GM12878 (cell line): ENCODE results near the gene ITGA5. TPM values are rescaled to one million over a fixed set of nuclear protein-coding genes. Genes with fewer than 3 reads are reported as not detected.

Source experiments
- ATAC-seq: fragments of 200-7000 bp; cut with Tn5 transposase; 3 replicates; pipeline ENCODE4 v1.9.1; 2020; ENCODE audit warnings: mild to moderate bottlenecking, moderate library complexity
- BruUV-seq: library from RNA; stranded (reverse); fragments of 400-500 nt; replicated peaks from 2 replicates; lab custom pipeline; 2021; lab: Mats Ljungman, UMichigan
- CTCF ChIA-PET: fragments of 300-600 bp; sonication (Branson Sonifier 250); formaldehyde crosslinking; extraction: SDS; loops from one replicate; lab custom pipeline; 2021; ENCODE audit warnings: inconsistent platforms; lab: Yijun Ruan, JAX
- POLR2A ChIA-PET: fragments of 350-600 bp; formaldehyde crosslinking; extraction: SDS; loops from one replicate; lab custom pipeline; 2021; ENCODE audit warnings: inconsistent platforms; lab: Charles Lee
- RAD21 ChIA-PET: fragments of 300-600 bp; sonication (Branson Sonifier 250); formaldehyde crosslinking; loops from one replicate; lab custom pipeline; 2023; ENCODE audit warnings: antibody characterized with exemption; ENCODE audit not compliant: unreplicated experiment; lab: Charles Lee
- SMC1A ChIA-PET: fragments of 300-600 bp; sonication (Branson Sonifier 250); formaldehyde crosslinking; loops from one replicate; lab custom pipeline; 2023; ENCODE audit not compliant: unreplicated experiment, uncharacterized antibody; lab: Charles Lee
- DNase-seq: peaks from one replicate; pipeline ENCODE4 v3.0.0-alpha.2; 2011; ENCODE audit warnings: low read depth, low spot score
- FAIRE-seq: peaks from 3 replicates; lab custom pipeline; 2011; peaks lifted over from hg19 to GRCh38; lab: Jason Lieb, UNC
- H2AFZ ChIP-seq: 2 replicates; pipeline ENCODE4 v1.6.0; 2011; ENCODE audit warnings: low read depth, low read length, control low read depth; ENCODE audit not compliant: control insufficient read depth
- H3K27ac ChIP-seq: 2 replicates; pipeline ENCODE4 v1.5.1; 2011; ENCODE audit warnings: control low read depth; ENCODE audit not compliant: control insufficient read depth, insufficient read depth
- H3K27me3 ChIP-seq, 2 experiments: replicated peaks in 1 of 2; 2 replicates each; pipeline versions ENCODE4 v1.6.0 to v1.6.1; 2011; ENCODE audit warnings: low read length in 1 of 2; ENCODE audit not compliant: control insufficient read depth in 2 of 2, insufficient read depth in 2 of 2
- H3K36me3 ChIP-seq, 2 experiments: 2 replicates each; pipeline ENCODE4 v1.5.1; 2011; ENCODE audit warnings: low read length in 1 of 2; ENCODE audit not compliant: control insufficient read depth in 2 of 2, insufficient read depth in 2 of 2
- H3K4me1 ChIP-seq: 2 replicates; pipeline ENCODE4 v1.6.1; 2011; ENCODE audit warnings: mild to moderate bottlenecking, low read length, moderate library complexity, mixed read lengths; ENCODE audit not compliant: control insufficient read depth, insufficient read depth
- H3K4me2 ChIP-seq: 2 replicates; pipeline ENCODE4 v1.6.0; 2011; ENCODE audit warnings: control low read depth; ENCODE audit not compliant: control insufficient read depth, insufficient read depth
- H3K4me3 ChIP-seq: fragments of 200-600 bp; sonication (generic); 2 replicates; pipeline ENCODE4 v1.5.1; 2016
- H3K79me2 ChIP-seq: 2 replicates; pipeline ENCODE4 v1.6.0; 2011; ENCODE audit warnings: low read length; ENCODE audit not compliant: control insufficient read depth, insufficient read depth
- H3K9ac ChIP-seq: 2 replicates; pipeline ENCODE4 v1.8.0; 2011; ENCODE audit warnings: low read length, control low read depth, mixed read lengths; ENCODE audit not compliant: control insufficient read depth, insufficient read depth
- H3K9me3 ChIP-seq: replicated peaks from 3 replicates; pipeline ENCODE4 v1.5.1; 2011; ENCODE audit warnings: mild to moderate bottlenecking, low read length; ENCODE audit not compliant: control insufficient read depth, insufficient read depth
- H4K20me1 ChIP-seq: 2 replicates; pipeline ENCODE4 v1.6.0; 2011; ENCODE audit not compliant: control insufficient read depth, insufficient read depth
- BACH1 ChIP-seq: fragments of 450-650 bp; IDR thresholded peaks from 2 replicates; pipeline ENCODE4 v1.6.1; 2017; ENCODE audit warnings: mild to moderate bottlenecking, borderline replicate concordance
- BCL11A ChIP-seq: IDR thresholded peaks from 2 replicates; pipeline ENCODE4 v1.6.1; 2011; ENCODE audit warnings: low read depth, low read length
- CEBPB ChIP-seq, 2 experiments: fragments of 150-350 bp in 1 of 2; IDR thresholded peaks; 2 replicates each; pipeline ENCODE4 v1.6.1; 2012 to 2014; ENCODE audit warnings: low read depth in 2 of 2, low read length in 2 of 2, borderline replicate concordance in 1 of 2, inconsistent platforms in 1 of 2
- CHD4 ChIP-seq: fragments of 200-600 bp; sonication (generic); IDR thresholded peaks from 2 replicates; pipeline ENCODE4 v1.6.1; 2016; ENCODE audit warnings: mild to moderate bottlenecking
- EED ChIP-seq: sonication (generic); IDR thresholded peaks from 2 replicates; pipeline ENCODE4 v1.6.1; 2016; ENCODE audit warnings: antibody characterized with exemption, low read depth
- IKZF2 ChIP-seq, 2 experiments: fragments of 450-650 bp; IDR thresholded peaks; 2 replicates each; pipeline ENCODE4 v1.6.1; 2017; ENCODE audit warnings: mild to moderate bottlenecking in 2 of 2, moderate library complexity in 2 of 2
- NFYA ChIP-seq: IDR thresholded peaks from 2 replicates; pipeline ENCODE4 v1.6.1; 2011; ENCODE audit warnings: low read depth, mild to moderate bottlenecking, low read length, improper control_type of control experiment, borderline replicate concordance
- PAX8 ChIP-seq: fragments of 450-650 bp; IDR thresholded peaks from 2 replicates; pipeline ENCODE4 v1.6.1; 2017; ENCODE audit warnings: mild to moderate bottlenecking, moderate library complexity
- POU2F2 ChIP-seq: IDR thresholded peaks from 3 replicates; pipeline ENCODE4 v1.6.1; 2011; ENCODE audit warnings: low read depth, mild to moderate bottlenecking, low read length, borderline replicate concordance
- RCOR1 ChIP-seq: conservative IDR thresholded peaks from 2 replicates; pipeline ENCODE4 v1.6.1; 2012; ENCODE audit warnings: low read depth, low read length, improper control_type of control experiment
- RUNX3 ChIP-seq: IDR thresholded peaks from 2 replicates; pipeline ENCODE4 v1.6.1; 2012; ENCODE audit warnings: low read length, inconsistent platforms
- TBL1XR1 ChIP-seq: IDR thresholded peaks from 2 replicates; pipeline ENCODE4 v1.6.1; 2012; ENCODE audit warnings: low read depth, low read length, improper control_type of control experiment
- ZNF207 ChIP-seq: fragments of 450-650 bp; IDR thresholded peaks from 2 replicates; pipeline ENCODE4 v1.6.1; 2014; ENCODE audit warnings: antibody characterized with exemption, mild to moderate bottlenecking, borderline replicate concordance
- WGBS: methylation state at CpG from one replicate; pipeline ENCODE4 v1.1.6; 2016; ENCODE audit warnings: low lambda C conversion rate; ENCODE audit not compliant: insufficient replicate concordance, insufficient coverage; ENCODE audit errors: missing lambda C conversion rate; 5-methylcytosine and 5-hydroxymethylcytosine counted together
- in situ Hi-C: fragments of 300-500 bp; cut with MboI; formaldehyde crosslinking; loops from 9 replicates; pipeline ENCODE4 v1.14.3; 2018; ENCODE audit warnings: mixed read lengths
- intact Hi-C: fragments of 100-400 bp; cut with micrococcal nuclease; formaldehyde crosslinking; loops from one replicate; pipeline ENCODE4 v1.14.2; 2022; ENCODE audit not compliant: unreplicated experiment
- polyA plus RNA-seq, 11 experiments: library from polyadenylated mRNA; depleted of rRNA in 4 of 11; unstranded in 6 of 11; stranded (reverse) in 5 of 11; fragments of >200 nt; fragmentation: Nextera tagmentation in 4 of 11; fragmentation: Illumina TruSeq in 1 of 11; extraction: Ambion mirVana in 4 of 11; extraction: Trizol in 1 of 11; gene quantifications; 1 replicate in 1 of 11; 2 replicates in 10 of 11; pipeline versions ENCODE4 v1.2.1 to v1.2.3, GENCODE V29; 2011 to 2016; ENCODE audit warnings: inconsistent platforms in 2 of 11, missing spikeins in 2 of 11, low read depth in 1 of 11
- total RNA-seq, 4 experiments: library from RNA; depleted of rRNA in 3 of 4; stranded (reverse); fragments of >200 nt in 3 of 4; fragmentation: Illumina TruSeq in 1 of 4; extraction: Trizol in 1 of 4; gene quantifications; 2 replicates each; pipeline versions ENCODE4 v1.2.1 to v1.2.3, GENCODE V29; 2013 to 2021
- TF ChIP-seq, protein P1 (sequence below): fragments of 450-650 bp; IDR thresholded peaks from 2 replicates; pipeline ENCODE4 v1.6.1; 2017; ENCODE audit warnings: low read depth, mild to moderate bottlenecking, moderate library complexity
- TF ChIP-seq, protein P2 (sequence below): fragments of 450-650 bp; IDR thresholded peaks from 2 replicates; pipeline ENCODE4 v1.6.1; 2018; ENCODE audit warnings: borderline replicate concordance, mild to moderate bottlenecking; ENCODE audit not compliant: partially characterized antibody
- TF ChIP-seq, protein P3 (sequence below): fragments of 450-650 bp; IDR thresholded peaks from 2 replicates; pipeline ENCODE4 v1.6.1; 2016; ENCODE audit warnings: mild to moderate bottlenecking

Gene ITGA5
- total and polyA plus RNA-seq, 10 of the 15 experiments (the other 5 are each of a cell fraction or from before 2014, with no cell fraction given) = 0.15 to 22.5 (median 0.61) TPM

DNA sequence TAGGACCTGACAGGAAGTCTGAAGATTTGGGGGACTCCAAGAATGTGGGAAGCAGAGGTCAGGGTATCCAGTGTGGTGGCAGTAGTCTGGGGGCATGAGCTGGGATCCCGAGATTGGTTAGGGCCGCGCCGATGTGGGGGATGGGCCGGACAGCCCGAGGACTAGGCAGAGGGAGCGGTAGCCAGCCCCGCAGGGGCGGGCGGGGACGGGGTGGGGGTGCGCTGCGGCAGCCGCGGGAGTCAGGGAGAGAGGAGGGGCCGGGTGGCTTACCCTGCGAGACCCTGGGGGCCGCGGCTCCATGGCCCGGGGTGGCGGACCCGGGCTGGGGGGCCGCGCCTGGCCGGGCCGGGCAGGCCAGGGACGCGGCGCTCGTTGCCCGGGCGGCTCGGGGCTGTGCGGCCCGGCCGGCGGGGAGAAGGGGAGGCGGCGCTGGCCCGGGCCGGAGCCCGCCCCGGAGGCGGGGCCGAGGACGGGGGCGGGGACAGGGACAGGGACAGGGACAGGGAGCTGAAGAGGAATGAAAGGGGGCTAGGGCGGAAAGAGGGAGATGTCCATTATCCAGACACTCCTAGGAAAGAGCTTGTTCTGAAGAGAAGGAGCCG, 40.2 kb downstream of the ITGA5 start:
- RAD21 ChIA-PET = interaction anchor here (0.7 to 2.5 kb wide), 7 partner anchors 10 to 160 kb away, joined by 3 to 16 read pairs (median 4); no protein-coding TSS in a partner anchor
- no peaks in the 10 kb centered on the region for H4K20me1 ChIP-seq
- no peaks in the 10 kb centered on the region; the same call in 1 of the 2 replicates for H3K4me1 ChIP-seq
- no peak overlapping the region for H3K9ac ChIP-seq
- POLR2A ChIA-PET = interaction anchor here (0.5 kb wide), 2 partner anchors 124 to 189 kb away, joined by 3 to 4 read pairs; no protein-coding TSS in a partner anchor
- no peaks in the 10 kb centered on the region for H3K79me2 ChIP-seq
- no peak for DNase-seq
- no peak for ATAC-seq
- FAIRE-seq = no peak
- no peaks in the 10 kb centered on the region for H3K36me3 ChIP-seq
- no peak overlapping the region for H2AFZ ChIP-seq
- no TSS peak for BruUV-seq
- 28% methylated on average over 8 of the region's 49 CpGs for WGBS
- SMC1A ChIA-PET = interaction anchor here (0.9 to 4.1 kb wide), 8 partner anchors 11 to 167 kb away, joined by 3 to 17 read pairs (median 6); partner anchors contain the start of gene ITGA5
- no peaks in the 10 kb centered on the region for H3K9me3 ChIP-seq
- H3K4me3 ChIP-seq = no peak overlapping the region
- intact Hi-C loops = loop anchor here (10.0 kb wide), 1 partner anchor 374 kb away; the partner anchor contains the start of genes HOXC8 and HOXC9
- no peaks in the 10 kb centered on the region for H3K27me3 ChIP-seq
- in situ Hi-C loops = no loop called here
- H3K27ac ChIP-seq = no peak overlapping the region
- CTCF ChIA-PET = interaction anchor here (0.7 to 6.4 kb wide), 37 partner anchors 8 to 387 kb away, joined by 3 to 66 read pairs (median 7); partner anchors contain the start of genes CBX5 and COPZ1
- H3K4me2 ChIP-seq = no peak overlapping the region
- TF ChIP-seq BACH1 (no peak), NFYA (no peak), RUNX3 (no peak), ZNF207 (no peak), POU2F2 (no peak), BCL11A (no peak), TBL1XR1 (no peak), IKZF2 (IDR thresholded peaks at IDR 0.05) (no peak), CEBPB (IDR thresholded peaks at IDR 0.05; ENCODE audit: borderline replicate concordance in 1 of 2, low read depth in 2 of 2, low read length in 2 of 2) (no peak), RCOR1 (no peak), CHD4 (no peak), PAX8 (no peak), EED (no peak)
- TF ChIP-seq, protein P1, sequence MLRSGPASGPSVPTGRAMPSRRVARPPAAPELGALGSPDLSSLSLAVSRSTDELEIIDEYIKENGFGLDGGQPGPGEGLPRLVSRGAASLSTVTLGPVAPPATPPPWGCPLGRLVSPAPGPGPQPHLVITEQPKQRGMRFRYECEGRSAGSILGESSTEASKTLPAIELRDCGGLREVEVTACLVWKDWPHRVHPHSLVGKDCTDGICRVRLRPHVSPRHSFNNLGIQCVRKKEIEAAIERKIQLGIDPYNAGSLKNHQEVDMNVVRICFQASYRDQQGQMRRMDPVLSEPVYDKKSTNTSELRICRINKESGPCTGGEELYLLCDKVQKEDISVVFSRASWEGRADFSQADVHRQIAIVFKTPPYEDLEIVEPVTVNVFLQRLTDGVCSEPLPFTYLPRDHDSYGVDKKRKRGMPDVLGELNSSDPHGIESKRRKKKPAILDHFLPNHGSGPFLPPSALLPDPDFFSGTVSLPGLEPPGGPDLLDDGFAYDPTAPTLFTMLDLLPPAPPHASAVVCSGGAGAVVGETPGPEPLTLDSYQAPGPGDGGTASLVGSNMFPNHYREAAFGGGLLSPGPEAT = no peak
- TF ChIP-seq, protein P2, sequence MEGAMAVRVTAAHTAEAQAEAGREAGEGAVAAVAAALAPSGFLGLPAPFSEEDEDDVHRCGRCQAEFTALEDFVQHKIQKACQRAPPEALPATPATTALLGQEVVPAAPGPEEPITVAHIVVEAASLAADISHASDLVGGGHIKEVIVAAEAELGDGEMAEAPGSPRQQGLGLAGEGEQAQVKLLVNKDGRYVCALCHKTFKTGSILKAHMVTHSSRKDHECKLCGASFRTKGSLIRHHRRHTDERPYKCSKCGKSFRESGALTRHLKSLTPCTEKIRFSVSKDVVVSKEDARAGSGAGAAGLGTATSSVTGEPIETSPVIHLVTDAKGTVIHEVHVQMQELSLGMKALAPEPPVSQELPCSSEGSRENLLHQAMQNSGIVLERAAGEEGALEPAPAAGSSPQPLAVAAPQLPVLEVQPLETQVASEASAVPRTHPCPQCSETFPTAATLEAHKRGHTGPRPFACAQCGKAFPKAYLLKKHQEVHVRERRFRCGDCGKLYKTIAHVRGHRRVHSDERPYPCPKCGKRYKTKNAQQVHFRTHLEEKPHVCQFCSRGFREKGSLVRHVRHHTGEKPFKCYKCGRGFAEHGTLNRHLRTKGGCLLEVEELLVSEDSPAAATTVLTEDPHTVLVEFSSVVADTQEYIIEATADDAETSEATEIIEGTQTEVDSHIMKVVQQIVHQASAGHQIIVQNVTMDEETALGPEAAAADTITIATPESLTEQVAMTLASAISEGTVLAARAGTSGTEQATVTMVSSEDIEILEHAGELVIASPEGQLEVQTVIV = no peak
- TF ChIP-seq, protein P3, sequence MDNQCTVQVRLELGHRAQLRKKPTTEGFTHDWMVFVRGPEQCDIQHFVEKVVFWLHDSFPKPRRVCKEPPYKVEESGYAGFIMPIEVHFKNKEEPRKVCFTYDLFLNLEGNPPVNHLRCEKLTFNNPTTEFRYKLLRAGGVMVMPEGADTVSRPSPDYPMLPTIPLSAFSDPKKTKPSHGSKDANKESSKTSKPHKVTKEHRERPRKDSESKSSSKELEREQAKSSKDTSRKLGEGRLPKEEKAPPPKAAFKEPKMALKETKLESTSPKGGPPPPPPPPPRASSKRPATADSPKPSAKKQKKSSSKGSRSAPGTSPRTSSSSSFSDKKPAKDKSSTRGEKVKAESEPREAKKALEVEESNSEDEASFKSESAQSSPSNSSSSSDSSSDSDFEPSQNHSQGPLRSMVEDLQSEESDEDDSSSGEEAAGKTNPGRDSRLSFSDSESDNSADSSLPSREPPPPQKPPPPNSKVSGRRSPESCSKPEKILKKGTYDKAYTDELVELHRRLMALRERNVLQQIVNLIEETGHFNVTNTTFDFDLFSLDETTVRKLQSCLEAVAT = no peak
